GM04504 (cell line): ENCODE data around the gene CCDC120.

Experiments
- DNase-seq: peaks from one replicate; pipeline ENCODE4 v3.0.0-alpha.2; 2012; ENCODE audit warnings: low read depth

Gene CCDC120, protein sequence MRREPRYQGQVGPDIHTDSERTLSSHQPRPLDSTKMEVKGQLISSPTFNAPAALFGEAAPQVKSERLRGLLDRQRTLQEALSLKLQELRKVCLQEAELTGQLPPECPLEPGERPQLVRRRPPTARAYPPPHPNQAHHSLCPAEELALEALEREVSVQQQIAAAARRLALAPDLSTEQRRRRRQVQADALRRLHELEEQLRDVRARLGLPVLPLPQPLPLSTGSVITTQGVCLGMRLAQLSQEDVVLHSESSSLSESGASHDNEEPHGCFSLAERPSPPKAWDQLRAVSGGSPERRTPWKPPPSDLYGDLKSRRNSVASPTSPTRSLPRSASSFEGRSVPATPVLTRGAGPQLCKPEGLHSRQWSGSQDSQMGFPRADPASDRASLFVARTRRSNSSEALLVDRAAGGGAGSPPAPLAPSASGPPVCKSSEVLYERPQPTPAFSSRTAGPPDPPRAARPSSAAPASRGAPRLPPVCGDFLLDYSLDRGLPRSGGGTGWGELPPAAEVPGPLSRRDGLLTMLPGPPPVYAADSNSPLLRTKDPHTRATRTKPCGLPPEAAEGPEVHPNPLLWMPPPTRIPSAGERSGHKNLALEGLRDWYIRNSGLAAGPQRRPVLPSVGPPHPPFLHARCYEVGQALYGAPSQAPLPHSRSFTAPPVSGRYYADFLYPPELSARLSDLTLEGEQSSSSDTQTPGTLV

DNA sequence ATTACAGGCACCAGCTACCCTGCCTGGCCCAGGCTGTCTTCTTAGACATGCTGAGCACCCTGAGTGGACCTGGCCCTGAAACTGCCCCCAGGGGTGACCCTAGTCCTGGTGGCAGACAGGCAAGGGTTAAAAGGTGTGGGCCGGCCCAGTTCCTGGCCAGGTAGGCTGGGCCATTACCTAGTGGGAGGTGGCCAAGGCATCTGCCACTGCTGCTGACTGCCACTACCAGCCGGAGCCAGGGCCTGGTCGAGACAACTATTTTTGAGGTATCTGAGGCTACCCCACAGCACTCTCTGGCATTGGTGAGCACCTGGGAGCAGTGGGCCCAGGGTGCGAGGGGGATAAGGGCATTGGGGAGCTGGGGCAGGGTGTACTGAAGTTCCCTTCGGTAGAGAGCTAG is at the start of gene CCDC120:
CCDC120 (plus strand) TSS at position 206 of the 400 bp plus-strand sequence. CDS start 3,043 bp downstream, outside the sequence.
- no peak for DNase-seq

GRCh38 chrX:49019050-49019449 is 39.7 kb upstream of the CCDC120 start:
- no peak for DNase-seq

- DNase-seq = no peak
Observed at GRCh38 chrX:49019599-49020249, 39.1 kb upstream of the CCDC120 start.

DNA sequence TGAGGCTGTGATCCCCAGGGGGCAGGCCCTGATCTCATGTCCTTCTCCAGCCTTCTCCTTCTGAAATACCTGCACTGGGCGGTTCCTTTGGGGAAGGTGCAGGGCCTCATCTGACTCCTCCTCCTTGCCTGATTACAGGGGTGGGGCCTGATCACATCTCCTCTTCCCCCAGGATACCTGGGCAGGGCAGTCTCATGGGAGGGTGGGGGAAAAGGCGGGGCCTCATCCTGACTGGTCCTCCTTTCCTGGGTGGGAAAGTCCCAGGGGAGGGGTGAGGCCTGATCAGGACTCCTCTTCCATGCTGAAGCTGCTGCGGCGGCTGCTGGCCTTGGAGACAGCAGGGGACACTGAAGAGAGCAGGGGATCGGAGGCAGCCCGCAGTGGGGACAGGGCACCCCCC is 28.9 kb upstream of the CCDC120 start:
- no peak for DNase-seq

- DNase-seq = no peak
Observed at GRCh38 chrX:49030283-49030682, 28.5 kb upstream of the CCDC120 start.

DNA sequence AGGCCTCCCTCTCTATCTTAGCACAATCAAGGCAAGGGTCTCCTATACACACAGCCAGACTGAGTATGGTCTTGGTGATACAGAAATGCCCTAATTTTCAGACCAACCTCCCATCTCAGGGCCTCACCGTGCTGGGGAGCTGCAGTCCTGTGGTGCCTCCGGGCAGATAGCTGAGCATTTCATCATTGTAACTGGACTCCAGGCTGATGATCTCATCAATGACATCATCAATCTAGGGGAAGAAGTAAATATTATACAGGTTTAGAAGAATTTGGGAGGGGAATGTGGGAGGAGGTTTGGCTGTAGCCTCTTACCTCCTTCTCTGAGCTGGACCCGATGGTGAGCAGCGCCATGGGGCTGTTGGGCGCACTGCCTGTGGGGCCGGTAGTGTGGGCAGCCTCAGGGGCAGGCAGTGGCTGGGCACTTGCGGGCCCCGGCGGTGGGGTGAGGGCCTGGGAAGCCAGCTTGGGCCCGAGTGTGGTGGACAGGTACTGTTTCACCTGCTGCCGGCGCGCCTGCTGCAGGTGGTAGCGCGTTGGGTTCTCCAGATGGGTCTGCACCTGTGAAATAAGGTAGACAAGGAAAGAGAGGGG is 20.8 kb upstream of the CCDC120 start:
- no peak for DNase-seq

DNA sequence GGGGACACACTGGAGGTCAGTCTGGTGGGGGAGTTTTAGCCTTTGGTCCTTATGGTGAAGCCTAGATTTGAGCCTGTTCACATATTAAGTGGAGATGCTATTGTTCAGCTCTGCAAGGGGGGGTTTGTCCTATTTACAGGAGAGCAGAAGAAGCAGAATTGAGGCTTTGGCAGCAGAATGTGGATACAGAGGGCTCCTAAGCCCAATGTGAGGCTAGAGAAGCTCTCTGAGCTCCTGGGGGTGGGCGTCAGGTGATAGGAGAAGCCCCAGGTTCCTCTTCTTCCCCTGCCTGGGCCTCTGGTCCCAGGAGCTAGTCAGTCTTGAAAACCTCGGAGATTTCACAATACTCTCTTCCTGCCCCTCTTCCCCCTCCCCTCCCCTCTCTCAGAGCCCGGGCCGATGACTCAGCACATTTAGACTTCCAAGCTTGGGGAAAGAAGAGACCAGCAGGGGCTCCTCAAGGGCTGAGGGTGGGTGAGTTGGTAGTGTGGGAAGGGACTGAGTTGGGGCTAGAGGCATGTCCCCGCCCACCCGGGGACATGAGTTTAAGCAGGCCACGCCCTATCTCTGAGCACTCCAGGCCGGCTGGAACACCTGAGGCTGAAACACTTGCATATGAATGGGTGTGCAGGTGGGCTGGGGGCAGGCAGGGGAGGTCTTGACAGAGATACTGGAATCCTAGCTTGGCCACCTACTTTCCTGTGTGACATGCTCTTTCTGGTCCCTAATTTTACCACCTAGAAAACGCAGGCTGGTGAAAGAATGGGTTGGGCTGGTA is 19.0 kb upstream of the CCDC120 start:
- peak; percentile 86 for DNase-seq

- no peak for DNase-seq
Observed at GRCh38 chrX:49040376-49040955, 18.3 kb upstream of the CCDC120 start.

DNA sequence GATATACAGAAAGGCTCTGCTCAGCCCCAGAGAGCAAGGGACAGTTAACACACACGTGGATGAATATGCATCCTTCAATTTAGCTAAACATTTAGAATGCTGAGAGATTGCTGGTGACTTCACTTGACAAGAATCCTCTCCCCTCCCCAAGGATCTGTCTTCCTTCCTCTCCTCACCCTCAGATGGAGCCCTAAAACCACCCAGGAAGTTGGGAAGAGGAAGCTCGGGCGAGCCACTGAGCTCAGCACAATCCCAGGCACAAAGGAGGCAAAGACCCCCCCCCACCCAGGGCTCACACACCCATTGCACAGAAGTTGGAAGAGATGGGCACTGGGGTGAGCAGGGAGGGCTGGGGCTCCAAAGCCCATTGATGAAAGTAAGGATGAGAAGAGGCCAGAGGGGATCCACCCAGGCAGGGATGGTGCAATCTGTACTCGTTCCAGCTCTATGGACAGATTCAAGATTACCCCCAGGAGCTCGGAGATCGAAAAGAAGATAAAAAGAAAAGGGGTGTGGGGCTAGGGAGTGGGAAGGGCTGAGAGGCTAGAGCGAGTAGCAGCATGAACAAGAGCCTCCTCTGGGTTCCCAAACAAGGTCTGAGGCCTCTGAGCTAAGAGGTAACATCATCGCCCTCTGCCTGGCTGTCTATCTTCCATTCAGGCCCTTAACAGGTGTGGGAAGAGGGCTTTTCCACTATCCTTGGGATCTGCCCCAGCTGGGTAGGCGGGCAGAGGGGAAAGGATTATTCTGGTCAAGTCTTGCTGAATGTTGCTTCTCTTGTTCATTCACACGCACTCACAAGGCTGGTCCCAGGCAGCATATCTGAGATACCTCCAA is 16.8 kb upstream of the CCDC120 start:
- DNase-seq = peak; percentile 36

DNA sequence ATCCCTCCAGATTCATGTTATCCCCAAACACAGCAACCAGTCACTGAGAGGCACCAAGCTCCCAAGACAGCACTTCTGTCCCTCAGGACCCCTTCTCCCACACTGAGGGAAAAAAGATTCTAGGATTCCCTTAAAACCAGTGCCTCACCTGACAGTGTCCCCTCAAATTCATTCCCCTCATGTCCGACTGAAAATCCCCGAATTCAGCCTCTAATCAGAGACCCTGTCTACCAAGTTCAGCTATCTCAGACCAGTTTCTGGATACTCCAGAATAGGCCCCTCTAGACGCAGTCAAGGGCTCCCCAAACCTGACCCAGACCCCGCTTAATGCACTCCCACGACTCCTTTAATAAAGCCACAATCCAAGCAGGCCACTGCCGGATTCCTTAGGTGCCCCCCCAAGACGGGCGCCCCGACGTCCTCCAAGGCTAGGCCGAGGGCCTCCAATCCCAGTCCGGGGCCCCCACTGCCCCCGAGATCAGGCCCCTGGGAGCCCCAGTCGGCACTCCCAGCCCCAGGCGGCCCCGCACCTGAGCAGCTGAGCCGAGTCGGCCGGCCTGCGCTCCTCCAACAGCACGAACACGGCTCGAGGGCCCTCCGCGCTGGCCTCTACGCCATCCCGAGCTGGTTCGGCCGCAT is 16.1 kb upstream of the CCDC120 start:
- DNase-seq = no peak

DNA sequence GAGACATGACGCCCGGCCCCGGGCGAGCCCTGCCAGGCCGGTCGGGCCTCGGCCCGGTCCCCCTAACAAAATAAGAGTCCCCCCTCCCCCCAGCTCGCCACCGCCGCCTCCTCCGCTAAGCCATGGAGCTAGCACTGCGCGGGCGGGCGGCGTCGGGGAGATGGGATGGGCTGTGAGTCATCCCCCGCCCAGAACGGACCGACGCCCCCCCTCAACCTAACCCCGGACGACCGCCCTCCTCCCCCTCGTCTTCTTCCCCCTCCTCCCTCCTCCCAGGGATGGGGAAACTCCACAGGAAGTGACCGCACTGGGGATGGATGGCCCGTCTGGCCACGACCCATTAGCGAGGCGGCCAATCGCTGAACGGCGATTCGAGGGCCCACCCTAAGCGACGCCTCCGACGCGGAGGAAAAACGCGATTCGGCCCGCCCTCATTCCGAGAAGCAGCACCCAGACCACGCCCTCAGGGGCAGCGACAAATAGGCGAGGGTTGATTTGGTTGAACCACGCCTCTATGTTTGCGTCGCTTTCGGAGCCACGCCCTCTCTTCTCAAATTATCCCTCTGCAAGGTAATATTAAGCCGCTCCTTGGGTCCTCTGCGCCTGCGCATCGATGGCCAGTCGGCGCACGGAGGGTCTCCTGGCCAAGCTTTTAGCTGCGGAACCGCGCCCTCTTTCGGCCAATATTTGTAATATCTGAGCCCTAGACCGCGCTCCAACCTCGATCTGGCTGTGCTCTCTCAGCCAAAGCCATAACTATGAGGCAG is 15.4 kb upstream of the CCDC120 start, which contains the start of gene TFE3:
TFE3 (minus strand) TSS at position 138 of the 767 bp plus-strand sequence; CDS start at position 7, 131 bp downstream.
- peak; percentile 97 for DNase-seq

GRCh38 chrX:49043987-49044281 is 14.9 kb upstream of the CCDC120 start:
- no peak for DNase-seq

- no peak for DNase-seq
Observed at GRCh38 chrX:49053223-49054072, 5.4 kb upstream of the CCDC120 start.

- DNase-seq = no peak
Observed at GRCh38 chrX:49054073-49054762, 4.6 kb upstream of the CCDC120 start.

- DNase-seq = no peak
Observed at GRCh38 chrX:49059201-49059600, 402 bp downstream of the CCDC120 start.

DNA sequence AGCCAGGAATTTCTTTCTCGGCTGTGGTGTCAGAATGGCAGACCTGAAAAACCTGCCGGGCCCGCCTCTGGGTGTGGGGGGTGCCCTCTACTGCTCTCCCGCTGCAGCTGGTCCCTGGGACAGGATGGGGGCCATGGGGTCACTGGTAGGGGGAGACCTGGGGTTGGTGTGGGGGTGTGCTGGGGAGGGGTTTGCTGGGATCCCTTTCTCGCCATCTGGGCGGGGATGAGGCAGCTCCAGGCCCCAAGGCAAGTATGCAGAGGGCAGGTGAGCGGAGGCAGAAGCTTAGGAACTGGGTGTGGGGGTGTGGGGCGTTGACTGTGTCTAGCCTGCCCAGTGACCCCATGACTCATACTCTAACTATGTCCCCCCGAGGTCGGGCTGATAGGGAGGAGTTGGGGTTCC is 884 bp downstream of the CCDC120 start:
- no peak for DNase-seq

GRCh38 chrX:49060914-49061313 is 2.1 kb downstream of the CCDC120 start:
- DNase-seq = no peak

- DNase-seq = no peak
Observed at GRCh38 chrX:49061490-49061889, 2.7 kb downstream of the CCDC120 start.
